HL-60/S4 treated with phorbol 12-myristate 13-acetate at 8.2 ng/mL for 4 days and 3 days (cell line): ENCODE results near the gene URB1.
"Not testable (repeated sequence)": the region's sequence is repeated elsewhere in the genome, so short reads cannot be mapped to it uniquely, and the experiment has no call there.

ENCODE experiments used
- in situ Hi-C: fragments of 300-500 bp; cut with MboI; formaldehyde crosslinking; loops from 2 replicates; pipeline ENCODE4 v1.15.0; 2022; ENCODE audit warnings: low sequenced_read_pairs

Gene URB1

GRCh38 chr21:32322676-32323075 is 70.1 kb downstream of the URB1 start:
- in situ Hi-C loops, result no loop called here

GRCh38 chr21:32322103-32322502 is 70.7 kb downstream of the URB1 start:
- in situ Hi-C loops, result no loop called here

- in situ Hi-C loops, result no loop called here
Observed at GRCh38 chr21:32321480-32321879, 71.3 kb downstream of the URB1 start.

GRCh38 chr21:32320726-32321125 is 72.1 kb downstream of the URB1 start:
- in situ Hi-C loops, result no loop called here

- in situ Hi-C loops, result no loop called here
Observed at GRCh38 chr21:32320059-32320458, 72.8 kb downstream of the URB1 start.

GRCh38 chr21:32319012-32319411 is 73.8 kb downstream of the URB1 start:
- in situ Hi-C loops, result no loop called here

GRCh38 chr21:32317726-32318125 is 75.1 kb downstream of the URB1 start:
- in situ Hi-C loops, result no loop called here

- in situ Hi-C loops, result no loop called here
Observed at GRCh38 chr21:32316361-32317215, 76.2 kb downstream of the URB1 start.

- in situ Hi-C loops, result no loop called here
Observed at GRCh38 chr21:32315511-32316281, 77.1 kb downstream of the URB1 start.

- in situ Hi-C loops, result no loop called here
Observed at GRCh38 chr21:32314806-32315205, 78.0 kb downstream of the URB1 start.

- in situ Hi-C loops, result no loop called here
Observed at GRCh38 chr21:32312976-32313375, 79.8 kb downstream of the URB1 start.

GRCh38 chr21:32312326-32312725 is 80.5 kb downstream of the URB1 start:
- in situ Hi-C loops, result no loop called here

GRCh38 chr21:32311621-32312020 is 81.2 kb downstream of the URB1 start:
- in situ Hi-C loops, result no loop called here

- in situ Hi-C loops, result not testable (repeated sequence)
Observed at GRCh38 chr21:32310976-32311375, 81.8 kb downstream of the URB1 start.

- in situ Hi-C loops, result no loop called here
Observed at GRCh38 chr21:32309906-32310460, 82.8 kb downstream of the URB1 start.

GRCh38 chr21:32308696-32309095 is 84.1 kb downstream of the URB1 start:
- in situ Hi-C loops, result no loop called here

GRCh38 chr21:32307706-32308105 is 85.1 kb downstream of the URB1 start:
- in situ Hi-C loops, result no loop called here

- in situ Hi-C loops, result no loop called here
Observed at GRCh38 chr21:32306021-32306780, 86.6 kb downstream of the URB1 start.

- in situ Hi-C loops, result no loop called here
Observed at GRCh38 chr21:32304998-32305397, 87.8 kb downstream of the URB1 start.

- in situ Hi-C loops, result no loop called here
Observed at GRCh38 chr21:32303385-32303784, 89.4 kb downstream of the URB1 start.

GRCh38 chr21:32302560-32302959 is 90.3 kb downstream of the URB1 start:
- in situ Hi-C loops, result no loop called here
